OCI-LY3 (cell line): ENCODE results near the gene POU4F1.

ENCODE experiments used
- H2AFZ ChIP-seq: fragments of 200-600, 300-600 bp; shearing (Covaris generic); 2 replicates; pipeline ENCODE4 v1.6.0; 2014; ENCODE audit warnings: antibody characterized with exemption, low read depth, low read length
- H3K27ac ChIP-seq: fragments of 200-600, 300-600 bp; sonication (generic); 2 replicates; pipeline ENCODE4 v1.5.1; 2014; ENCODE audit warnings: mild to moderate bottlenecking, low read length, moderate library complexity, mixed read lengths
- H3K27me3 ChIP-seq: fragments of 200-600, 300-600 bp; sonication (generic); 2 replicates; pipeline ENCODE4 v1.6.1; 2014; ENCODE audit warnings: low read depth, low read length, mixed read lengths
- H3K36me3 ChIP-seq: fragments of 200-600, 300-600 bp; sonication (generic); replicated peaks from 2 replicates; pipeline ENCODE3; 2014; ENCODE audit warnings: low read depth, low read length, mixed read lengths
- H3K4me1 ChIP-seq: fragments of 300-600, 200-600 bp; sonication (generic); 2 replicates; pipeline ENCODE4 v1.6.1; 2014; ENCODE audit warnings: low read length, mixed read lengths
- H3K4me2 ChIP-seq: fragments of 200-600, 300-600 bp; sonication (generic); 2 replicates; pipeline ENCODE4 v1.6.1; 2014; ENCODE audit warnings: low read length, mixed read lengths
- H3K4me3 ChIP-seq: fragments of 300-600, 200-600 bp; sonication (generic); 2 replicates; pipeline ENCODE4 v1.5.1; 2014; ENCODE audit warnings: antibody characterized with exemption, mild to moderate bottlenecking, low read length, moderate library complexity
- H3K79me2 ChIP-seq: fragments of 300-600, 200-600 bp; shearing (Covaris generic); 2 replicates; pipeline ENCODE4 v1.6.1; 2014; ENCODE audit warnings: mild to moderate bottlenecking, low read length, mixed read lengths
- H3K9ac ChIP-seq: fragments of 300-600, 200-600 bp; shearing (Covaris generic); 2 replicates; pipeline ENCODE4 v1.6.0; 2014; ENCODE audit warnings: mild to moderate bottlenecking, low read length, moderate library complexity
- H3K9me3 ChIP-seq: fragments of 200-600, 300-600 bp; shearing (Covaris generic); 2 replicates; pipeline ENCODE4 v1.6.1; 2014; ENCODE audit warnings: low read length, mixed read lengths; ENCODE audit not compliant: insufficient read depth
- H4K20me1 ChIP-seq: fragments of 200-600, 300-600 bp; sonication (generic); 2 replicates; pipeline ENCODE4 v1.6.1; 2016; ENCODE audit warnings: low read length, mixed read lengths; ENCODE audit not compliant: insufficient read depth
- EZH2phosphoT487 ChIP-seq: fragments of 200-600 bp; shearing (Covaris generic); IDR thresholded peaks from 2 replicates; pipeline ENCODE4 v1.6.1; 2018; ENCODE audit warnings: antibody characterized with exemption, mixed run types, low read depth
- TF ChIP-seq, protein P1 (sequence below): fragments of 200-600, 300-600 bp; sonication (generic); IDR thresholded peaks from 2 replicates; pipeline ENCODE4 v1.5.1; 2014; ENCODE audit warnings: antibody characterized with exemption, low read length, low read depth

Gene POU4F1

DNA sequence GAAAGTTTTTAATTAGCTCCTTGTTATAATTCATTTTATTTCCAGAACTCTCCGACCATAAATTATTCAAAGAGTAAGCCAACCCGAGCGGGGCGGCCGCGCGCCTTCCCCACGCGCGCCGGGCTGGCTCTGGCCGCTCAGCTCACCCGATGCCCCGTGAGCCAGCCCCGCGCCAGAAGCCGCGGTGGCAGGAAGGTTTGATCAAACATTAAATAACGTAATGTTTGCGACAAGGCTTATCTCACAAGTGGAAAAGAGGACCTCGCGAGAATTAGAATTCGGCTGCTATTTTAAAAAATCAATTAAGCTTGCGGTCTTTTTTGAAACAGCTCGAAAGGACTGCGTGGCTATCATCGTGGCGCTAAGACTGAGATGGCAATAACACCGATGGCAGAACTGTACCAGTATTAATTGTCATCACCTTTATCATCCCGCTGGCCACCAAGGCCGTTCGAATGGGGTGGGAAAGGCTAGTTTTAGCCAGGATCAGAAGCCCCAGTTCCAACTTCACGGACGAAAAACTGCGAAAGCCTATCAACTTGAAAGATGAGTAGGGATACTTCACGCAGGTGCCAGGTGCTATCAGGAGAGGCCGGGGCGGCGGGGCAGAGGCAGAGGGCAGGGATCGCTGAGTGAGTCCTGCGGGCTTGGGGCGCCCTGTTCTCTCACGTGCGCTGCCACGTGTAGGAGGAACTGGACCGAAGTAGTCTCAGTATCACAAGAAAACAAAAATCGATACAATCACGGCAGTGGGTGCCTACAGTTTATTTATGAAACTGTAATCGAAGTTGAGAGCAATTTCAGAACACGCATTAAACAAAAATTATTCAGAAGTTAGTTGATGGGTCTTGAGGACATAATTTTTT is 6.4 kb downstream of the POU4F1 start:
- Histone ChIP-seq H3K9ac (no peak overlapping the region), H3K4me1 (peaks cover 9% of the 10 kb centered on the region), H2AFZ (no peak overlapping the region), H3K4me2 (no peak overlapping the region), H3K79me2 (no peaks in the 10 kb centered on the region), H3K4me3 (no peak overlapping the region), H3K27ac (no peak overlapping the region), H3K9me3 (no peaks in the 10 kb centered on the region), H3K27me3 (peaks cover 5% of the 10 kb centered on the region; the same call in 1 of the 2 replicates), H3K36me3 (no peaks in the 10 kb centered on the region), H4K20me1 (no peaks in the 10 kb centered on the region)
- TF ChIP-seq, protein P1, sequence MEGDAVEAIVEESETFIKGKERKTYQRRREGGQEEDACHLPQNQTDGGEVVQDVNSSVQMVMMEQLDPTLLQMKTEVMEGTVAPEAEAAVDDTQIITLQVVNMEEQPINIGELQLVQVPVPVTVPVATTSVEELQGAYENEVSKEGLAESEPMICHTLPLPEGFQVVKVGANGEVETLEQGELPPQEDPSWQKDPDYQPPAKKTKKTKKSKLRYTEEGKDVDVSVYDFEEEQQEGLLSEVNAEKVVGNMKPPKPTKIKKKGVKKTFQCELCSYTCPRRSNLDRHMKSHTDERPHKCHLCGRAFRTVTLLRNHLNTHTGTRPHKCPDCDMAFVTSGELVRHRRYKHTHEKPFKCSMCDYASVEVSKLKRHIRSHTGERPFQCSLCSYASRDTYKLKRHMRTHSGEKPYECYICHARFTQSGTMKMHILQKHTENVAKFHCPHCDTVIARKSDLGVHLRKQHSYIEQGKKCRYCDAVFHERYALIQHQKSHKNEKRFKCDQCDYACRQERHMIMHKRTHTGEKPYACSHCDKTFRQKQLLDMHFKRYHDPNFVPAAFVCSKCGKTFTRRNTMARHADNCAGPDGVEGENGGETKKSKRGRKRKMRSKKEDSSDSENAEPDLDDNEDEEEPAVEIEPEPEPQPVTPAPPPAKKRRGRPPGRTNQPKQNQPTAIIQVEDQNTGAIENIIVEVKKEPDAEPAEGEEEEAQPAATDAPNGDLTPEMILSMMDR: no peak
- no peak for TF ChIP-seq EZH2phosphoT487

DNA sequence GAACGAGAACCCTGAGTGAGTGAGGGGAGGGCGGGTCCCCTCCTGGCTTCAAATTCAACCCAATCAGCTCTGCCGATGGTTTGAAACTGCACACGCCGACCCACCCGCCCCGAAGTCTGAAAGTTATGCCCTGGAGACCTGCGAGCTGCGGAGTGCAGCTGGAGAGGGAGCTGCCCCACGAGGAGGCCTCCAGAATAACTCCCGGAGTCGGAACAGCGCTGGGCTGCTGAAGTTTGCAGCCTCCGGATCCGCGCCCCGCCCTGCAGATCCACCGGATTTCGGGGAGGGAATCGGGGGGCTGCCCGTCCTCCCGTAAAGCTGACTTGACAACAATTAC is 7.0 kb downstream of the POU4F1 start:
- Histone ChIP-seq H3K36me3 (no peaks in the 10 kb centered on the region), H3K9ac (no peak overlapping the region), H3K79me2 (no peaks in the 10 kb centered on the region), H3K4me1 (peaks cover 9% of the 10 kb centered on the region), H3K4me3 (no peak overlapping the region), H2AFZ (no peak overlapping the region), H3K27ac (no peak overlapping the region), H4K20me1 (no peaks in the 10 kb centered on the region), H3K9me3 (no peaks in the 10 kb centered on the region), H3K4me2 (no peak overlapping the region), H3K27me3 (peaks cover 5% of the 10 kb centered on the region; the same call in 1 of the 2 replicates)
- TF ChIP-seq, protein P1: no peak
- TF ChIP-seq EZH2phosphoT487: no peak

DNA sequence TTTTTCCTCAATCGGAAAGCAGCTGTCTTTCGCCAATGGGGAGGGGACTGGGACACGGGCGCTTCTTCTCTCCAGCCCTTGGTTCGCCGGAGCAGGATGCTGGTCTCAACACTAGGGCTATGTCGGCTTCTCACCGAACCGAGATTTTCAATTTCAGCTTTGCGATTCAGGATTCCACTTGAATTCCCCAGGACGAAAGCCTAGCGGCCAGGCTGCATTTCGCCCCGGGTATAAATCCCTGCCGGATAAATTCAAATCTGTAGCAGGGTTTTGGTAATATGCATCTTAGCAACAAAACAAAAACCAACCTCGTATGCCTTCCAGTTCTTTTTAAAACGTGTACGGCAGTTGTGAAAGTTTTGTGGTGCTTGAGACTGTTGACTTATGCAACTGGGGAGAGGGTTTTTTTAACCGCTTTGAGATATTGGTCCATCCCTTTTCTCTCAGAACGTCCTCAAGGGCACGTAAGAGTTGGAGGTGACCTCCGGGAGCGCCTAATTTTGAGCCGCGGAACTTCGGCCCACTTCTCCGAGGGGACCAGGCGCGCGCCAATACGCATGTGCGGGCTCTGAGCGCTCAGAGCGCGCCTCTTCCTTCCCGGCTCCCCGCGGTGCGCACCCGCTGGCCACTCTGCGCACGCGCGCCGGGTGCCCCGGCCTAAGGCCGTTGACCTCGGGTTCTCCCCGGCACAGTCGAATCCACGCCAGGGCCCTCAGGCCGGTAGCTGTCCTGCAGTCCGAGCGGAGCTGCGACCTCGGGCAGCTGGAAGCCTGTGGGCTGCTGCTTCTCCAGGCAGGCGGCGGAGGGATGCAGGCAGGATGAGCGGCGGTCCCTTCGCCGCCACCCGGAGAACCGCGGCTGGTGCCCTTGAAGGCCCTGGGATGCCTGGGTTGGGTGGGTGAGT is 7.6 kb downstream of the POU4F1 start:
- Histone ChIP-seq H3K4me3 (no peak overlapping the region), H3K4me2 (no peak overlapping the region)

More for the DNA sequence above, 7.6 kb downstream of the POU4F1 start:
- TF ChIP-seq EZH2phosphoT487: no peak
- TF ChIP-seq, protein P1: no peak
- peaks cover 9% of the 10 kb centered on the region for H3K4me1 ChIP-seq
- no peaks in the 10 kb centered on the region for H3K79me2 ChIP-seq
- no peaks in the 10 kb centered on the region for H3K9me3 ChIP-seq
- H3K36me3 ChIP-seq: no peaks in the 10 kb centered on the region
- H3K9ac ChIP-seq: no peak overlapping the region
- no peak overlapping the region for H3K27ac ChIP-seq
- no peaks in the 10 kb centered on the region for H4K20me1 ChIP-seq
- no peak overlapping the region for H2AFZ ChIP-seq
- H3K27me3 ChIP-seq: peaks cover 5% of the 10 kb centered on the region; the same call in 1 of the 2 replicates
